Lower leg skin (tissue), 3 donors: Measurements from ENCODE around the gene KIF13A.

ENCODE experiments used
- CTCF ChIP-seq, 3 donors: fragments of 450-650 bp; IDR thresholded peaks; one replicate each; pipeline ENCODE4 v1.5.1; 2016; ENCODE audit warnings: antibody characterized with exemption in 3 of 3, mild to moderate bottlenecking in 3 of 3, moderate library complexity in 2 of 3
- POLR2A ChIP-seq, 2 donors: fragments of 450-650 bp; IDR thresholded peaks; one replicate each; pipeline ENCODE4 v1.6.1; 2016 to 2017; ENCODE audit warnings: antibody characterized with exemption in 2 of 2, mild to moderate bottlenecking in 1 of 2, moderate library complexity in 1 of 2

- TF ChIP-seq CTCF (IDR thresholded peaks at IDR 0.05) (no peak), POLR2A (IDR thresholded peaks at IDR 0.05) (no peak)
Observed at GRCh38 chr6:18011287-18011686, 23.9 kb upstream of the KIF13A start.
